ENCODE measurements around the gene CDIP1.

CDIP1 gene

DNA sequence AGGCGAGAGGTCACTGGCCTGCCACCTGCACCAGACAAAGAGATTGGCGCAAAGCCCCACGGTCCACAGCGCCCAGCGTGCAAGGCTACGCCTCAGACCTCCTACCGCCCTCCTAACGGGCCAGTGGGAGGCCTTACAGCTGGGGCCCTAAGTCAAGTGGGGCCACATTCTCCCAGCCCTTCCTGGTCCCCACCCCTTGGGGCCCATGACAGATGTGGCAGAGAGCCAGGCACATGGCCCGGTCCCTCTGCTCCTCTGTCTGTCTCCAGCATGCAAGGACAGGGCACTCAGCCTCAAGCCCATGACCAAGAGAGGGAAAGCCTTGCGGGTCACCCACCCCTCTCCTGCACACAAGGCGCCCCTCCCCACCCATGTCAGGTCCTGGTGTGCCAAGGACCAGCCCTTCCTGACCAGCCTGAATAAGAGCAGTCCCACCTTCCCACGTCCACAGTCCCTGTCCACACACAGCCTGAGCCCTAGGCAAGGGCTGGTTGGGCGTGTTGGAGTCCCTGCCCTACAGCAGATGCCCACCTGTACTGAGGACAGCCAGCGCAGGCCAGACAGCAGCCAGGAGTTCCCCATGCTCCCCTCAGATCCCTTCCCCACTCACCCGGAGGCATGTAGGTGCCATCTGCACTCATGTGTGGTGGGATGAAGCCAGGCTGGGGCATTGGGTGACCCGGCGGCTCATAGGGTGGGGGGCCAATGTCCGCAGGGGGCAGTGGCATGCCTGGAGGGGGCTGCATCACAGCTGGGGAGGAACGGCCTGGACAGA, 25.3 kb downstream of the CDIP1 start:
- no peak for DNase-seq

GRCh38 chr16:4512473-4512872, 26.1 kb downstream of the CDIP1 start:
- no peak for DNase-seq

- peak; percentile 25 for DNase-seq
Observed at GRCh38 chr16:4511441-4512082, 27.0 kb downstream of the CDIP1 start.

- DNase-seq, result no peak
Observed at GRCh38 chr16:4510747-4511426, 27.7 kb downstream of the CDIP1 start.

GRCh38 chr16:4510131-4510530, 28.4 kb downstream of the CDIP1 start:
- DNase-seq, result no peak

DNA sequence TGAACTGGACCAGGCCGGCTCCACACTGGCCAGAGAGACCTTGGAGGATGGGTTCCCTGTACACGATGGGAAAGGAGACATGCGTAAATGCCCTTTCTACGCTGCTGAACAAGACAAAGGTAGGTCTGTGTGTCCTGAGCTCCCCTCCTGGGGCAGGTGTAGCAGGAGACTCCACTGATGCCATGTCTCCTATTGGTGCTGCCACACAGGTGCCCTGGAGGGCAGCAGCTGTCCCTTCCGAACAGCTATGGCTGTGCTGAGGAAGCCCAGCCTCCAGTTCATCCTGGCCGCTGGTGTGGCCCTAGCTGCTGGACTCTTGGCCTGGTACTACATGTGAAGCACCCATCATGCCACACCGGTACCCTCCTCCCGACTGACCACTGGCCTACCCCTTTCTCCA, 29.2 kb downstream of the CDIP1 start:
- no peak for DNase-seq

DNA sequence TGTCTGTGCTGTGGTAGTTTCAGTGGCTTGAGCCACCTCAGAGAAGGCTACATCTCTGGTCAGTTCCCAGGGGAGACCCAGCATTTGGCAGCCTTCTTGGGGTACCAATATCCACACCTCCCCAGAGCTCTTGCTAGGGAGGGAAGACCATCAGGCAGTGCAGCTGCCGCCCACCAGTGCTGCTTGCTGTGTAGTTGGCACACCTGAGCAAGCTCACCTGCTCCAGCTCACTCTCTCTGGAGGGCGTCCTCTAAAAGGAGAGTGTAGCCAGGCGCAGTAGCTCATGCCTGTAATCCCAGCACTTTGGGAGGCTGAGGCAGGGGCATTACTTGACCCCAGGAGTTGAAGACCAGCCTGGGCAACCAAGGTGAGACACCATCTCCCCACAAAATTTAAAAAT, 29.8 kb downstream of the CDIP1 start:
- no peak for DNase-seq

DNA sequence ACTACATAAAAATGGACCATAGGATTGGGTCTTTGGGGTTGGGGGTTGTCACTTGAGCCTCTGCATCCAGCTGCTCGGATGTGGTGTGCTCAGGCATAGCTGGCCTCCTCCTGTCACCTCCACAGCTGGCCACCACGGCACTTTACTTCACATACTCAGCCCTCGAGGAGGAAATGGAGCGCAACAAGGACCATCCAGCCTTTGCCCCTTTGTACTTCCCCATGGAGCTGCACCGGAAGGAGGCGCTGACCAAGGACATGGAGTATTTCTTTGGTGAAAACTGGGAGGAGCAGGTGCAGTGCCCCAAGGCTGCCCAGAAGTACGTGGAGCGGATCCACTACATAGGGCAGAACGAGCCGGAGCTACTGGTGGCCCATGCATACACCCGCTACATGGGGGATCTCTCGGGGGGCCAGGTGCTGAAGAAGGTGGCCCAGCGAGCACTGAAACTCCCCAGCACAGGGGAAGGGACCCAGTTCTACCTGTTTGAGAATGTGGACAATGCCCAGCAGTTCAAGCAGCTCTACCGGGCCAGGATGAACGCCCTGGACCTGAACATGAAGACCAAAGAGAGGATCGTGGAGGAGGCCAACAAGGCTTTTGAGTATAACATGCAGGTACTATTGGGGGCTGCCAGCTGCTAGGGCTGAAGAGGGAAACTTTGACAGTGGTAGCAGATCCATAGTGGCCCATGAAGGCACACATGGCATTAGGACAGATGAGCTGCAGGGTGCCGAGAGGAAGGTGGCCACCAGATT, 30.8 kb downstream of the CDIP1 start:
- no peak for DNase-seq

GRCh38 chr16:4506450-4506849, 32.1 kb downstream of the CDIP1 start:
- peak; percentile 76 for DNase-seq

GRCh38 chr16:4505356-4506147, 33.0 kb downstream of the CDIP1 start:
- no peak for DNase-seq

- no peak for DNase-seq
Observed at GRCh38 chr16:4501071-4501478, 37.5 kb downstream of the CDIP1 start.

- DNase-seq, result peak; percentile 76
Observed at GRCh38 chr16:4500272-4500671, 38.3 kb downstream of the CDIP1 start.

DNA sequence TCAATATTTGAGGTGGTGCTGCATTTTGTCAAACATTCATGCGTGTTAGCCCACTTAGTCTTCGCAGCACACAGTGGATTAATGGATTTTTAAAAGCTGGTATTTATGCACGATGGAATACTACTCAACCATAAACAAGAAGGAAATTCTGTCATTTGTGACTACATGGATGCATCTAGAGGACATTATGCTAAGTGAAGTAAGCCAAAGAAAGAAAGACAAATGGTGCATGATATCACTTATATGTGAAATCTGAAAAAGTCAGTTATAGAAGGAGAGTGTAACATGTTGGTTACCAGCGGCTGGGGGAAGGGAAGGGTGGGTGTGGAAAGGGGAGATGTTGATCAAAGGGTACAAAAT, 39.4 kb downstream of the CDIP1 start:
- DNase-seq, result no peak

DNA sequence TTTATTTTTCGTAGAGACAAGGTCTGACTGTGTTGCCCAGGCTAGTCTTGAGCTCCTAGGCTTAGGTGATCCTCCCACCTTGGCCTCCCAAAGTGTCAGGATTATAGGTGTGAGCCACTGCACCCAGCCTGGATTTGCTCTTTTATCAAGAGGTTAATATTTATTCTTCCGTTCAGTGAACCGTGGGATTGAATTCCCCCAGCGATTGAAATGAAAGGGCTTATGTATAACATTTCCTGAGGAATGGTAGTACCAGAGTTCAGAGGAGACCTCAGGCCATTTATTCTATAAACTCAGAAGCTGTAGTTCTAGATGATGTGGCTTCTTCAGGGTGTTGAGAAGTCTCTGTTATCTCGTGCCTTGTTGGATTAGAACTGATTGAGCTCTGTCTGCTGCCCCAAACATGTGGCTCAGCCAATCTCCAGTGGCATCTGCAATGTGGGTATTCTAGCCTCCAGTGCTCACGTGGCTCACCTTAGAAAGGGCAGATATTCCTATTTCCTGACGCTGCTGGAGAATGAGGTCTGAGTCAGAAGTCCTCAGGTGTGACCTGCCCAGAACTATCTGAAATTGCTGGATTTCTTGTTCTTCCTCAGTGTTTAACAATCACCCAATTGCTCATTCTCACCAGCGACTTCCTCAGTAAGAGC, 39.9 kb downstream of the CDIP1 start:
- DNase-seq, result no peak

- DNase-seq, result peak; percentile 48
Observed at GRCh38 chr16:4496305-4496704, 42.3 kb downstream of the CDIP1 start.

DNA sequence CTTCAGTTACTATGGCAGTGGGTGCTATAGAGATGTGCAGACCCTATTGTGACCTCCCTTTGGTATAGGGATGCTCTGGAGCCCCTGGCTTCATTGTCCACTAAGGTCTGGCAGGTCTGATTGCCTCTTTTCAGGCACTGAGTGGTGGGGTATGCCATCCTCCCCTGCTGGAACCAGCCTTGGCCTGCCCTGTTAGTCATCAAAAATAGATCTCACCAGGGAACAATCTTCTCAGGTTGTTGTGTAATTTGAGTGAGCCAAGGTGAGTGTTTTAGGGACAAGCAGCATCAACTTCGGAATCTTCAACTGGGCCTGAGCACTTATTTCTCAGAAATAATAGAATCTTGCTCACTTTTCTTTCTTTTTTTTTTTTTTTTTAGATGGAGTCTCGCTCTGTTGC, 42.8 kb downstream of the CDIP1 start:
- no peak for DNase-seq

GRCh38 chr16:4494746-4495490, 43.7 kb downstream of the CDIP1 start:
- peak; percentile 82 for DNase-seq

DNA sequence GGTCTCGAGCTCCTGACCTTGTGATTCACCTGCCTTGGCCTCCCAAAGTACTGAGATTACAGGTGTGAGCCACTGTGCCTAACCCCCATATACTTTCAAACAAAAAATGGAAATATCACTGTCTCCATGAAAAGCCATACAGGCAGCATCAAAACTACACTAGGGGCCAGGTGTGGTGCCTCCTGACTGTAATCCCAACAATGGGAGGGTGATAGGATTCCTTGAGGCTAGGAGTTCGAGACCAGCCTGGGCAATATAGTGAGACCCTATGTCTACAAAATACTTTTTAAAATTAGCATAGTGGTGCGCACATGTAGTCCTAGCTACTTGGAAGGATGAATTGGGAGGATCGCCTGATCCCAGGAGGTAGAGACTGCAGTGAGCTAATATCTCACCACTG, 46.7 kb downstream of the CDIP1 start:
- no peak for DNase-seq

GRCh38 chr16:4489030-4489429, 49.5 kb downstream of the CDIP1 start:
- peak; percentile 91 for DNase-seq

DNA sequence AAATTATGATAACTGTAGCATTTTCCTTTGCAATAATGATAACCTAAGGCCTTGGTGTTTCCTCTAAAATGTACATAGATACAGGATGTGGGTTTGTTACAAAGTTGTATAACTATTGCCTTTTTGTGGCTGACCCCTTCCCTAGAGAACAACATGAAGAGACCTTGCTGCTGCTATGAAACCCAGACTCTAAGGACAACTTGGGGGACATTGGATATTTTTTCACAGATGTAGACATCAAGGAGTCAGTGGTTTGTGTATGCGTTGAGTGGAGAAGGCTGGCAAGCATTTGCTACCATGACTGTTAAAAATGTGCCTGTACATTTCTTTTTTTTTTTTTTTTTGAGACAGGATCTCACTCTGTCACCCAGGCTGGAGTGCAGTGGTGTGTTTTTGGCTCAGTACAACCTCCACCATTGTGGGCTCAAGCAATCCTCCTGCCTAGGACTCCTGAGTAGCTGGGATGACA, 50.0 kb downstream of the CDIP1 start:
- no peak for DNase-seq

- DNase-seq, result peak; percentile 87
Observed at GRCh38 chr16:4487955-4488498, 50.5 kb downstream of the CDIP1 start.

Data from fibroblast of upper back skin (primary cell).